KG1 (cell line): ENCODE results near the gene CAMTA1.

Source experiments
- DNase-seq: peaks from one replicate; lab custom pipeline; 2025; lab: John Stamatoyannopoulos, UW

Gene CAMTA1

GRCh38 chr1:7744882-7745281, 959.6 kb downstream of the CAMTA1 start:
- no peak for DNase-seq

GRCh38 chr1:7745783-7746182, 960.5 kb downstream of the CAMTA1 start:
- no peak for DNase-seq

- DNase-seq = no peak
These were observed 962.4 kb downstream of the CAMTA1 start for GRCh38 chr1:7747605-7748004.

GRCh38 chr1:7749126-7749525, 963.9 kb downstream of the CAMTA1 start:
- no peak for DNase-seq

- no peak for DNase-seq
These were observed 965.9 kb downstream of the CAMTA1 start for GRCh38 chr1:7751174-7751573.

GRCh38 chr1:7752512-7753417, 967.5 kb downstream of the CAMTA1 start:
- DNase-seq = peak; percentile 51

- DNase-seq = no peak
These were observed 968.4 kb downstream of the CAMTA1 start for GRCh38 chr1:7753641-7754040.

DNA sequence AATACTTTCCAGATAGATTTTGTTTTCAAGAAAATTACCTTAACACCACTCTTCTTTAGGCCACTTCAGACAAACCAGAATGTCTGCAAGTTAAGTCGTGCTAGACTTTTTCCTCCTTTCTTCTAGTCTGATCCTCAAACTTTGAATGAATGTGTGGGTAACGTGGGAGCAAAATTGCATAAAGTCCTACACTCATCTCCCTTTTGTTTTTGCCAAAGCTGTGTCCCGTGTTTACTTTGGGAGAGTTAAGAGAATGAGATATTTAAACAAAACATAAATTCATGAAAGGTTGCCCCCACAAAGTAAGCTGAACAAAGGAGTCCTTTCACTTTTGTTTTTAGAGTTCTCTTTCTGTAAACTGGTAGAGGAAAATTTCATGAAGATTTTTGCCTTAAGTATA, 969.0 kb downstream of the CAMTA1 start:
- no peak for DNase-seq

DNA sequence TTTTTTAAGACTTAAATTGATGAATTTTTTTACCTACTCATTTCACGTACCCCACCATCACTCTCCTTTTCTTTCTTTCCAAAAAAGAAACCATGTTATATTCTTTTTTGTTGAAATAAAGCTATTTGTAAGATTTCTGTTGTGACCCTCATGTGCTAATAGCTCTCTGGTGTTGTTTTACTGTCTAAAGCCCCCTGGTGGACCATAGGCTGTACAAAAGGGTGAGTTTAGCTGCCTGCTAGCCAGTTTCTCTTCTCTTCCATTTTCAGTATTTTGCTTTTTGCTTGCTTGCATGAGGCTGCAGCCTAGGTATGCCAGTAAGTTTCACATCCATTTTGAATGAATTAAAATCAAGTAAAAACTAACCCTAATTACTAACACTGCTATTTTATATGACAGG, 970.2 kb downstream of the CAMTA1 start:
- no peak for DNase-seq

GRCh38 chr1:7760245-7760644, 975.0 kb downstream of the CAMTA1 start:
- no peak for DNase-seq

- DNase-seq = no peak
These were observed 975.8 kb downstream of the CAMTA1 start for GRCh38 chr1:7761103-7761502.

DNA sequence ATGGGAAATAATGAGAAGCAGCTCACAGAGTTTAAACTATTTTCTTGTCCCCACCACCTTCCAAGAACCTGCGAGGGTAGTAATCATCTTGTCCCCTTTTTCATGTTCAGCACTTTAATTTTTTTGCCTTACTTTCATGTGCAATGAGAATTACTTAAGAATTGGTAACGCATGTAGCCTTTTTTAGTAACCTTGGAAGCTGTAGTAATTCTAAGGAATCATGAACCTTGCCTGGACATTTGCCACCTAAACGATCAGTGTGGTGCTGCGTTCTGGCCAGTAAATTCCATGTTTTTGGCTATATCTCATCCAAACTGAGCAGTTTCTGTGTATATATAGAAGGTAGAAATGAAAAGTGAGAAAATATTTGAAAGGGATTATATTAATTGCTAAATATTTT, 981.9 kb downstream of the CAMTA1 start:
- no peak for DNase-seq

DNA sequence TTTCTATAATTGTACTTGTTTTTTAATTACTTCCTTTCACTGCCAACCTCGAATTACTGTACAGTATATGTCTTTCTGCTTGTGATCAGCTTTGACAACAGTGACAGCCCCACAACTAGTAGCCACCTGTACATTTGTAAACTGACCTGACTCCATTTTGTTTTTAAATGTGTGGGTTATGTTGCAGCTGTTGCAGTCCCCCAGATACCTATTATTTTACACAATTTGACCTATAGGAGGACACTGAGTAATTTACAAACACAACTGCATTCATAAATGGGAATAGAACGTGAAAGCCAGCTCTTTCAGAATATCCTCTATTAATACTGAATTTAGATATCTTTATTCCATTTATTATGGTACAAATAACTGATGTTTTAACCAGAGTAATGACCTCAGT, 983.3 kb downstream of the CAMTA1 start:
- DNase-seq = no peak

- DNase-seq = no peak
These were observed 984.6 kb downstream of the CAMTA1 start for GRCh38 chr1:7769673-7770412.

DNA sequence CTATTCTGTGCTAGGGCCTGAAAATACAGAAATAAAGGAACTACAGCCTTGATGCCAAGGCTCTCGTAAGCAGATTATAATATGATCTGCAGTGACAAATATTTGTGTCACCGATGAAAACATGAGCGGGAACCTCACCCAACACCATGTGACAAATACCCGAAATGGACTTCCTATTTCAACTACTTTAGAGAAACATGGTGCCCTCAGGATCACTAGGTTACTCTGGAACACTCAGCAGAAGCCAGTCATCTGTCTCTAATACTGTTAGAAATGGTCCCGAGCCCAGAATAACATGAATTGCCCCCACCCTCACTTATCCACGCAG, 985.4 kb downstream of the CAMTA1 start:
- DNase-seq = no peak

DNA sequence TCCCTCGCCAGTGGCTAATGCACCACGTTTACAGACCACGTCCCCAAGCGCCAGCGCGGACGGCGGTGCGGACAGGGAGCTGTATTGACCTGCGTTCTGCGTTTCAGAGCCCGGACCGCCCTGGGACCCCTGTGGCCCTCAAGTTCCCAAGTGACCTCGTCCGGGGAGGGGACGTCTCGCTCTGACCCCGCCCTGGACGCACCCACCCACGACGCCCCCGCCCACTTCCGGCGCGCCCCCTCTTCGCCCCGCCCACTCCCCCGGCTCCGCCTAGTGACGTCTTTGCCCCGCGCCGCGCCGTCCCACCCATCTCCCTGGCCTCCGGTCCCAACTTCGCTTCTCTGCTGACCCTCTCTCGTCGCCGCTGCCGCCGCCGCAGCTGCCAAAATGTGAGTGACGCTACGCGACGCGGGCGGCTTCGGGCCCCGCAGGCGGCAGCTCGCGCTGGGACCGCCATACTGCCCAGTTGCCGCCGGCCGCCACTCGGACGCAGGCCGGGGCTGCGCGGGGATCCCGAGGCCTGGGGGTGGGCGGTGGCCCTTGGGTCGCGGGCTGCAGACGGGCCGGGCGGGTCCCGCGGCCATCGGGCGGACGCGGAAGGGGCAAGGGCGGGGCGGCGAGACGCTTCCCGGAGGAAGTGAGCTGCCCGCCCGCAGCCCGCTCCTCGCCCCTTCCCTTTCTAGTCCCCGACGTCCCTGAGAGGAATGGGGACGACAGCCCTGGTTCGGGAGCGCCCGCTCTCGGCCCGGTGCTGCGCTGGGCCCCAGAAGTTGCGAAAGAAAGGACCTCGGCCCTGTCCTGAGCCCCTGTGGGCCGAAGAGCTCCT, 986.0 kb downstream of the CAMTA1 start, which contains the start of gene VAMP3:
TSS of gene VAMP3 (plus strand) at position 300 of the 826 bp plus-strand sequence. CDS start at position 388, 88 bp downstream.
- peak; percentile 40 for DNase-seq

- DNase-seq = no peak
These were observed 986.6 kb downstream of the CAMTA1 start for GRCh38 chr1:7771823-7772299.

GRCh38 chr1:7777591-7777990, 992.3 kb downstream of the CAMTA1 start:
- DNase-seq = no peak

DNA sequence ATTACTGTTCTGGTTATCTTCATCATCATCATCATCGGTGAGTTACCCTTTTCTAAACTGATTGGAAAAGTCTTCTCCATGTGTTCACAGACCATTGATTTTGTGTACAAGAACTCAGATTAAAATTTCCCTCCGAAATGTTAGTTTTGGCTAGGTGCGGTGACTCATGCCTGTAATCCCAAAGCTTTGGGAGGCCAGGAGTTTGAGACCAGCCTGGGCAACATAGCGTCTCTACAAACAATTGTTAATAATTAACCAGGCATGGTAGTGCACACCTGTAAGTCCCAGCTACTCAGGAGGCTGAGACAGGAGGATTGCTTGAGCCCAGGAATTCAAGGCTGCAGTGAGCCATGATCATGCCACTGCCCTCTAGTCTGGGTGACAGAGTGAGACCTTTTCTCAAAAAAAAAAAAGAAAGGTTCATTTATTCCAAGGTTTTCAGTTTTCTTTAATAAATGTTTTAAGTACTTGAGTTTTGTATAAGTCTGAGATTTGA, 992.9 kb downstream of the CAMTA1 start:
- no peak for DNase-seq

DNA sequence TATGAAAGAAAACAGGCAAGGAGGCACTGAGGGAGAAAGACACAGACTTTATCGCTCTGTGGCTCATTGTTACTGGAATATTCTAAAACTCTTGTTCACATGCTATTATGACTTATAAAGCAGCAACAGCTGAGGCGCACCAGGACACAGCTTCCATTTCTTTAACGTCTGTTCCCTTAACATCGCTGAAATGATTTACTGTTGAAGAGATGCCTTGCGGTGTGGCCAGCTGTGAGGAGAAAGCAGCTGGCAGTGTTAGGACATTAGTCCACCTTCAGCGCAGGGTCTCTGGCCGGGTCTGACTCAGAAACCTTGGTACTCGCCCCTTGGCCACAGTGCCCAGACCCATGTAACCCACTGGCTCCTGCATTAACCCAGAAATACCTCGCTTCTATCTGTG, 995.7 kb downstream of the CAMTA1 start:
- no peak for DNase-seq

DNA sequence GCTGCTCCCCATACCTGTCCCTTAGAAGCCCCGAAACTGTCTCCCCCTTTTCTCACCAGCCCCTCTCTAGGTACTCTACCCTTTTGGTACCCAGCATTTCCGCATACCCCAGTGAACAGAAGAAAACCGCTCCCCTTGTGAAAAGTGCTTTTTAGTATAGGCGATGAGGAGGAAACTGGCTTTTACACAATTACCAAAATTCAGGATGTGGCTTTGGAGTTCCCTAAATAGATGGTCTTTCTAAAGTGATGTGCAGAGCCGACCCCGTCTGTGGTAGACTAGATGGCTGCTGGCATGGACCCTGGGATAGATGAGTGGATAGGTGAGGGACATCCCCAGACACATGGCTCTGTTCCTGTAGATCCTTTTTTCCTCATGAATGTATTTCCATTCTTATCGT, 996.2 kb downstream of the CAMTA1 start:
- DNase-seq = no peak

- DNase-seq = no peak
These were observed 996.8 kb downstream of the CAMTA1 start for GRCh38 chr1:7781923-7782495.
